ENCODE results near the gene MDGA2.

Gene MDGA2

GRCh38 chr14:47485421-47485820 is 190.0 kb downstream of the MDGA2 start:
- no peak for DNase-seq

- DNase-seq, result no peak
These were observed 192.0 kb downstream of the MDGA2 start for GRCh38 chr14:47483449-47483848.

GRCh38 chr14:47471075-47471474 is 204.3 kb downstream of the MDGA2 start:
- no peak for DNase-seq

DNA sequence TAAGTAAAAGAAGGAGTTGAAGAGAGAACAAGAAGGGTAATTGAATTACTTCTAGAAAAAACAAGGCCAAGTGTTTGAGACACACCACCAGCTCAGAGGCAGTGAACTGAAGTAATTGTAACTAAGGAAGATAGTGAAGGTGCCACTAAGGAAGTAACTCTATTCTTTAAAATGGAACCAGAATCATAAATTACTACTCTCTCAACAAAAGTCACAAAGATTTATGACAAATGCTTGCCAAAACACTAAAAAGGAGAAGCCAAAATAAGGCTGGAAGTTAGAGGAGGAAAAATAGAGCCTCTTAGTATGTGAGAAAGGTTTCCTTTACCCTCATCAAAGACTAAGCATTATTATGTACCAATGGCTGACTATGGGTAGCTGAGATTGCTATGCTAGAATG is 208.5 kb downstream of the MDGA2 start:
- no peak for DNase-seq

- no peak for DNase-seq
These were observed 221.4 kb downstream of the MDGA2 start for GRCh38 chr14:47454025-47454424.

- DNase-seq, result no peak
These were observed 228.3 kb downstream of the MDGA2 start for GRCh38 chr14:47447076-47447475.

- DNase-seq, result peak; percentile 17
These were observed 233.2 kb downstream of the MDGA2 start for GRCh38 chr14:47442211-47442610.

DNA sequence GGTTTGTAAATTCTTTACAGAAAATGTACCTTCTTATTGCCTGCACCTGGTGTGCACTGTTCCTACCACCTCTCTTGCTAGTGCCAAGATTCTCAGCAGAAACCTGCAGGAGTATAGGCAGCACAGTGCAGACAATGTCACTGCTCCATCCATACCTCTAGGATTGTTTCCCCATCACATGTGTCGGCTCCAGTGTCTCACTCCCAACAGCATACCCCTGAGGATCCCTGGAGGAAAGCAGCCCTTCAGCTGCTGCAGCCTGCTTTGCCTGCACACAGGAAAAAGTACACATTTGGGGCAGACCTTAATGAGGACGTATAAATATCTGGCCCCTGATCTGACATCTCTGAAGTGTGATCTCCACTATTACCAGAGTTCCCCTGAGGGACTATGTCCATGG is 235.5 kb downstream of the MDGA2 start:
- no peak for DNase-seq

- peak; percentile 72 for DNase-seq
These were observed 236.7 kb downstream of the MDGA2 start for GRCh38 chr14:47438650-47439140.

- no peak for DNase-seq
These were observed 240.0 kb downstream of the MDGA2 start for GRCh38 chr14:47435331-47435965.

GRCh38 chr14:47427629-47428028 is 247.8 kb downstream of the MDGA2 start:
- no peak for DNase-seq

GRCh38 chr14:47425302-47425701 is 250.1 kb downstream of the MDGA2 start:
- no peak for DNase-seq

DNA sequence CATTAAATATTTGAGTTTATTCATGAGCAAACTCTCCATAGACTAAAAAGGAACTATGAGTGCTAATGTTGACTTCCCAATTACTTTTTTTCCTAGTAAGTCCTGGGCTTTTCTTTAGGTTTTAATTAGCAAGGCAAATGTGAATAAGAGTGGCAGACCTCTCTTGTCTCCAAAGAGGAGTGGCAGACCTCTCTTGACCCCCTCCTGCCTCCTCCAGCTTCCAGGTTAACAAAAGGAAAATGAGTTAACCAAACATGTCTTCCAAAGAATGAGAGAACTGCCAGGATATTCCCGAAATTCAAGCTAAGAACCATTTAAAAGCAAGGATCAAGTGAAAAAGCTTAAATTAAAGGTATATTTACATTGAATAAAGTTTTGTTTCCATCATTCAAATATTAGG is 253.2 kb downstream of the MDGA2 start:
- DNase-seq, result no peak

GRCh38 chr14:47411523-47411922 is 263.9 kb downstream of the MDGA2 start:
- no peak for DNase-seq

- DNase-seq, result peak; percentile 61
These were observed 283.1 kb downstream of the MDGA2 start for GRCh38 chr14:47392326-47392725.

- no peak for DNase-seq
These were observed 284.4 kb downstream of the MDGA2 start for GRCh38 chr14:47390831-47391504.

DNA sequence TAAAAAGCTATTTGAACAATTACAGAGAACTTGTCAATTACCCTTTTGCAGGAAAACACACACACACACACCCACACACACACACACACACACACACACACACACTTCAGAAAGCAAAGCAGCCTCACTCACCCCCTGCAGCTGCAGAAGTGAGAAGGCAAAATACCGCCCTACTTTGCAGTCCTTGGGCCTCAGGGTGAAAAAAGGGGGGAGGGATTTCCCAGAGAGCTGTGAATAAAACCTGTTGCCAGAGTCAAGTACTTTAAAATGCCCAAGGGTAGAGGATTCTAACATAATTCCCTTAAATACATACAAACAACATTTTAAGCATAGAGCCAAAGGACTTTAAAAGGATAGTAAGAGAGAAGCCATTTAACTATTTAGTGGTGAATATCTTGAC is 285.9 kb downstream of the MDGA2 start:
- DNase-seq, result no peak

GRCh38 chr14:47366006-47366405 is 309.4 kb downstream of the MDGA2 start:
- DNase-seq, result no peak

GRCh38 chr14:47365233-47365632 is 310.2 kb downstream of the MDGA2 start:
- no peak for DNase-seq

- no peak for DNase-seq
These were observed 322.2 kb downstream of the MDGA2 start for GRCh38 chr14:47353186-47353585.

DNA sequence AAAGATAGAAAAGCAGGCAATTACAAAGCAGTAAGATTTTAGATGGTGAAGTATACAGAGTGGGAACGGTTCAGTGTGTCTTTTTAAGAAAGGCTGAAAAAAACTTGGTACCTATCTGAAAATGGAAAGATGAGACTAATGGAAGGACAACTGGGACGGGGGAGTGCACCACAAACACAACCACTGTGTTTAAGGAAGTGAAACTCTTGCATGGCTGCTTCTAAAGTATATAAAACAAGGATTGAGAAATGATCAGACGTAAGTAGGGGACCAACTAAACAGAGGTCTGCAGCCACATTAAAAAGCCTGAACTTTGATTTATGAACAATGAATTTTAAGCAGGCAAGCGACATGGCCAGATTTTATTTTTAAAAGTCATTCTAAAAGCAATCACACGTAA is 328.6 kb downstream of the MDGA2 start:
- no peak for DNase-seq

- DNase-seq, result no peak
These were observed 330.4 kb downstream of the MDGA2 start for GRCh38 chr14:47345016-47345415.

GRCh38 chr14:47332939-47333338 is 342.5 kb downstream of the MDGA2 start:
- DNase-seq, result no peak

- DNase-seq, result no peak
These were observed 343.3 kb downstream of the MDGA2 start for GRCh38 chr14:47332106-47332505.
